GM13976 (cell line): ENCODE data around the gene CNKSR2.

Experiments used
- DNase-seq: peaks from one replicate; pipeline ENCODE4 v3.0.0; 2012; ENCODE audit warnings: low spot score
- in situ Hi-C: fragments of 300-500 bp; cut with MboI; formaldehyde crosslinking; loops from one replicate; pipeline ENCODE4 v1.12.0; 2022; ENCODE audit warnings: low sequenced_read_pairs, mixed read lengths, inconsistent platforms; ENCODE audit not compliant: unreplicated experiment
- TF ChIP-seq, protein P1 (sequence below): IDR thresholded peaks from 2 replicates; pipeline ENCODE4 v1.5.1; 2012; ENCODE audit warnings: borderline replicate concordance, mild to moderate bottlenecking; ENCODE audit not compliant: insufficient read depth; ENCODE audit errors: extremely low read depth, missing control alignments, control extremely low read depth

CNKSR2 gene

GRCh38 chrX:21662761-21663160 is 288.5 kb downstream of the CNKSR2 start:
- in situ Hi-C loops: no loop called here
- TF ChIP-seq, protein P1, sequence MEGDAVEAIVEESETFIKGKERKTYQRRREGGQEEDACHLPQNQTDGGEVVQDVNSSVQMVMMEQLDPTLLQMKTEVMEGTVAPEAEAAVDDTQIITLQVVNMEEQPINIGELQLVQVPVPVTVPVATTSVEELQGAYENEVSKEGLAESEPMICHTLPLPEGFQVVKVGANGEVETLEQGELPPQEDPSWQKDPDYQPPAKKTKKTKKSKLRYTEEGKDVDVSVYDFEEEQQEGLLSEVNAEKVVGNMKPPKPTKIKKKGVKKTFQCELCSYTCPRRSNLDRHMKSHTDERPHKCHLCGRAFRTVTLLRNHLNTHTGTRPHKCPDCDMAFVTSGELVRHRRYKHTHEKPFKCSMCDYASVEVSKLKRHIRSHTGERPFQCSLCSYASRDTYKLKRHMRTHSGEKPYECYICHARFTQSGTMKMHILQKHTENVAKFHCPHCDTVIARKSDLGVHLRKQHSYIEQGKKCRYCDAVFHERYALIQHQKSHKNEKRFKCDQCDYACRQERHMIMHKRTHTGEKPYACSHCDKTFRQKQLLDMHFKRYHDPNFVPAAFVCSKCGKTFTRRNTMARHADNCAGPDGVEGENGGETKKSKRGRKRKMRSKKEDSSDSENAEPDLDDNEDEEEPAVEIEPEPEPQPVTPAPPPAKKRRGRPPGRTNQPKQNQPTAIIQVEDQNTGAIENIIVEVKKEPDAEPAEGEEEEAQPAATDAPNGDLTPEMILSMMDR: no peak
- no peak for DNase-seq

DNA sequence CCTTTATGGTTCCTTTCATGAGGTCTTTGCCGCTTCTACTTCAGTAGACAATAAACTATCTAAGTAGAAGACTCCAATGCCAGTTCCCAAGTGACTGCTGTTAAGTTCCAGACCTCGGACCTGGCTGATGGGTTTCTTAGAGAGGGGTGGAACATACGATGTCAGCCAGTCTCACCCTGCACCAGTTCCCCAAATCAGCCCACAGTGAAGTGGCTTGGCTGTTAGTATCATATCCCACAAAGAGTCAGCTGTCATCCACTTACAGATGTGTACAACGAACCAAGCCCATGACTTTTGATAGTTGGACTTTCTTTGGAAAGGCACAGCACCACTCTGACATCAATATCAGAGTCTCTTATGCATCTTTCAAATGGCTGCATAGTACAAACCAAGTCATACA is 292.0 kb downstream of the CNKSR2 start:
- no peak for DNase-seq
- in situ Hi-C loops: no loop called here
- TF ChIP-seq, protein P1: no peak

GRCh38 chrX:21666679-21667078 is 292.5 kb downstream of the CNKSR2 start:
- in situ Hi-C loops: no loop called here
- TF ChIP-seq, protein P1: no peak
- DNase-seq: no peak

- in situ Hi-C loops: no loop called here
- TF ChIP-seq, protein P1: no peak
- DNase-seq: no peak
Measured at GRCh38 chrX:21674430-21675186, 300.4 kb downstream of the CNKSR2 start.

DNA sequence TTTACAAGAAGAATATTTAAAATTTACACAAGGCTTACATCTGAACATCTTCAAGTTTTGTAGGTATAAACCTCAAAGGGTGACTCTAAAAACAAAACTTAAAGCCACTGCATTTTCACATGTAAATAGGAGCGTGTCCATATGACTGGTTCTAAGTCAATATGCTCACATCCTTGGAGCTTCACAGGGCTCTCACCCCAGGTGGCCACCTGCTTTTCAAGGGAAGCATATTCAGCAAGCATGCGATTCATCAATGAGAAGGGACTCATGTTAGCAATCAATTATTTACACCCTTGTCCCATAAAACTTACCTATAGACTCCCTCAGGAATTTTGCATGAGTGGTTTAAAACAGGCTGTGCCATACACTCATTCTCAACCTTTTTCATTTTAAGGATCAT is 301.7 kb downstream of the CNKSR2 start:
- TF ChIP-seq, protein P1: no peak
- in situ Hi-C loops: no loop called here
- no peak for DNase-seq

GRCh38 chrX:21678048-21678612 is 303.9 kb downstream of the CNKSR2 start:
- in situ Hi-C loops: no loop called here
- TF ChIP-seq, protein P1: no peak

GRCh38 chrX:21683941-21684340 is 309.7 kb downstream of the CNKSR2 start:
- DNase-seq: no peak
- TF ChIP-seq, protein P1: no peak
- in situ Hi-C loops: no loop called here

More at GRCh38 chrX:21678048-21678612, 303.9 kb downstream of the CNKSR2 start:
- no peak for DNase-seq
